ENCODE measurements around the gene SESN3. TPM values are rescaled to one million over a fixed set of nuclear protein-coding genes. Genes with fewer than 3 reads are reported as not detected.

The SESN3 gene
- total RNA-seq, 1 experiment from 2014 or later = 6.3 TPM

DNA sequence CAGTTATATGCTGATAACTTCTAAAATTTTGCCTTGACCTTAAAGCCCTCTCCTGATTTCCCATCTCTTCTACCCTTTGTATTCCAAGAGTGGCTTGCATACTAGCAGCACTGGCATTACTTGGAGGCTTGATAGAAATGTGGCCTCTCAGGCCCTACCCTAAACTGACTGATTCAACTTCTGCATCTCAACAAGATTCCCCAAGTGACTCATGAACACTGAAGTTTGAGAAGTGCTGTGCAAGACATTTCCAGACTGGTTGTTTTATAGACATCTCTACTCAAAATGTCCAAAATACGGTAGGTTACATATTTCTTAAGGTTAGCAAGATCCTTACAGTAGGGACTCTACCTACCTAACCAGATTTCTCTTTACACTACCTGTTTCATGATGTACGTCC is 48.6 kb downstream of the SESN3 start:
- CTCF ChIA-PET = interaction anchor here (1.6 kb wide), 1 partner anchor 523 kb away, joined by 7 read pairs; no protein-coding TSS in a partner anchor
- intact Hi-C loops (cut with micrococcal nuclease) = no loop called here
- POLR2A ChIA-PET = no interaction called here
- H3K4me3 Mint-ChIP-seq (ENCODE audit: unreplicated experiment) = no peak overlapping the region
- H3K4me1 Mint-ChIP-seq (ENCODE audit: insufficient read depth, unreplicated experiment) = no peaks in the 10 kb centered on the region
- no TSS peak for BruUV-seq (replicated peaks)
- H3K9me3 Mint-ChIP-seq (ENCODE audit: unreplicated experiment) = no peaks in the 10 kb centered on the region
- no peak for TF ChIP-seq CTCF (IDR thresholded peaks at IDR 0.05; ENCODE audit: unreplicated experiment)
- no peaks in the 10 kb centered on the region for H3K27me3 Mint-ChIP-seq (ENCODE audit: insufficient read depth, unreplicated experiment)
- no peak overlapping the region for H3K27ac Mint-ChIP-seq (ENCODE audit: low read depth, unreplicated experiment)
- H3K36me3 Mint-ChIP-seq (ENCODE audit: insufficient read depth, unreplicated experiment) = peaks cover 16% of the 10 kb centered on the region
- no peak for DNase-seq (ENCODE audit: unreplicated experiment)

DNA sequence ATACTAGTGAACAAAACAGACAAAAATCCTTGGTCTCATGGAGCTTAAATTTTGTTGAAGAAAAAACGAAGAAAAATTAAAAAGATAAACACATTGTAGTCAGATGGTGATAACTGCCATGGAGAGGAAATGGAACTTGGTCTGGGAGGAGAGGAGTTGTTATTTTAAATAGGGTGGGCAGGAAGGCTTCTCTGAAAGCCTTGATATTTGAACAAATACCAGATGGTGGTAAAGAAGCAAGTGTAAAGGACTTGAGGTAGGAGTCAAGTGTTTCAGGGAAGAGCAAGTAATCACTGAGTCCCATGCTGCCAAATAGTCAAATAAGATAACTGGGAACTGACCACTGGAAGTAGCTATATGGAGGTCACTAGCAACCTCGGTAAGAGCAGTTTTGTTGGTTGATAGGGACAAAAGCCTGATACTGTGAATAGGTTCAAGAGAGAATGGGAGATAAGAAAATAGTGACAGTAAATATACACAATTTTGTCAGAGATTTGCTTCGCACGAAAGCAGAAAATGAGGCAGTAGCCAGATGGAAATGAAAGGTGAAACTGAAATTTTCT is 55.1 kb downstream of the SESN3 start:
- no peak for DNase-seq (ENCODE audit: unreplicated experiment)
- Mint-ChIP-seq H3K27ac (ENCODE audit: low read depth, unreplicated experiment) (no peak overlapping the region), H3K36me3 (ENCODE audit: insufficient read depth, unreplicated experiment) (peaks cover 12% of the 10 kb centered on the region), H3K4me3 (ENCODE audit: unreplicated experiment) (no peak overlapping the region), H3K4me1 (ENCODE audit: insufficient read depth, unreplicated experiment) (no peaks in the 10 kb centered on the region), H3K27me3 (ENCODE audit: insufficient read depth, unreplicated experiment) (no peaks in the 10 kb centered on the region), H3K9me3 (ENCODE audit: unreplicated experiment) (no peaks in the 10 kb centered on the region)
- CTCF ChIA-PET = interaction anchor here (0.9 to 1.2 kb wide), 2 partner anchors 21 to 69 kb away, joined by 5 to 7 read pairs; no protein-coding TSS in a partner anchor
- no TSS peak for BruUV-seq (replicated peaks)
- intact Hi-C loops (cut with micrococcal nuclease) = no loop called here
- POLR2A ChIA-PET = interaction anchor here (0.5 kb wide), 1 partner anchor 10 kb away, joined by 3 read pairs; no protein-coding TSS in a partner anchor
- TF ChIP-seq CTCF (IDR thresholded peaks at IDR 0.05; ENCODE audit: unreplicated experiment) = no peak

- POLR2A ChIA-PET = interaction anchor here (2.1 kb wide), 1 partner anchor 59 kb away, joined by 5 read pairs; no protein-coding TSS in a partner anchor
- Mint-ChIP-seq H3K4me3 (ENCODE audit: unreplicated experiment) (no peak overlapping the region), H3K4me1 (ENCODE audit: insufficient read depth, unreplicated experiment) (no peaks in the 10 kb centered on the region), H3K27ac (ENCODE audit: low read depth, unreplicated experiment) (no peak overlapping the region), H3K27me3 (ENCODE audit: insufficient read depth, unreplicated experiment) (no peaks in the 10 kb centered on the region), H3K9me3 (ENCODE audit: unreplicated experiment) (no peaks in the 10 kb centered on the region), H3K36me3 (ENCODE audit: insufficient read depth, unreplicated experiment) (peaks cover 6% of the 10 kb centered on the region)
- no TSS peak for BruUV-seq (replicated peaks)
- TF ChIP-seq CTCF (IDR thresholded peaks at IDR 0.05; ENCODE audit: unreplicated experiment) = no peak
- DNase-seq (ENCODE audit: unreplicated experiment) = no peak
- intact Hi-C loops (cut with micrococcal nuclease) = no loop called here
- CTCF ChIA-PET = interaction anchor here (0.6 to 1.0 kb wide), 4 partner anchors 9 to 594 kb away, joined by 3 to 4 read pairs (median 3); no protein-coding TSS in a partner anchor
These were observed 60.7 kb downstream of the SESN3 start for GRCh38 chr11:95170294-95170693.

DNA sequence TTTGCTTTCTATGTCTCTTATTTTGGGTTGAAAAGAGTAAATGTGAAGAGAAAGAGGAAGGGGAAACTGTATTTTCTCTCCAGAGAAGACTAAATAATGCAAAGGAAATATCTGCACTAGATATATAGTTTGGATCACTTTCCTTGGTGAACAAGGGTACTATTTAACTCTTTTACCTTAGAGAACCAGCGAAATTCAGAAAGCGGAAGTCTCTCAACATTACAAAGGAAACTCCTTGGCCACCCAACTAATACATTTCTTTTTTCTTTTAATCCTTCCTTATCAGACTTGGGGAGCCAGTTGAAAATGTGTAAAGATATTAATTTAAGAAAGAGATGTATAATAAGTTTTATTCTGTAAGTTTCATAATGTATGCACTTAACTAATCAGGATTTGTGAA is 64.2 kb downstream of the SESN3 start:
- Mint-ChIP-seq H3K27ac (ENCODE audit: low read depth, unreplicated experiment) (no peak overlapping the region), H3K36me3 (ENCODE audit: insufficient read depth, unreplicated experiment) (no peaks in the 10 kb centered on the region), H3K4me3 (ENCODE audit: unreplicated experiment) (no peak overlapping the region), H3K27me3 (ENCODE audit: insufficient read depth, unreplicated experiment) (no peaks in the 10 kb centered on the region), H3K4me1 (ENCODE audit: insufficient read depth, unreplicated experiment) (no peaks in the 10 kb centered on the region), H3K9me3 (ENCODE audit: unreplicated experiment) (no peaks in the 10 kb centered on the region)
- intact Hi-C loops (cut with micrococcal nuclease) = no loop called here
- no TSS peak for BruUV-seq (replicated peaks)
- no peak for DNase-seq (ENCODE audit: unreplicated experiment)
- CTCF ChIA-PET = interaction anchor here (0.6 to 1.6 kb wide), 5 partner anchors 7 to 597 kb away, joined by 3 to 5 read pairs (median 4); partner anchors contain the start of gene SESN3
- POLR2A ChIA-PET = no interaction called here
- TF ChIP-seq CTCF (IDR thresholded peaks at IDR 0.05; ENCODE audit: unreplicated experiment) = no peak
